ENCODE data around the gene ZDHHC21.
"Not testable (repeated sequence)": the region's sequence is repeated elsewhere in the genome, so short reads cannot be mapped to it uniquely, and the experiment has no call there.

The ZDHHC21 gene

DNA sequence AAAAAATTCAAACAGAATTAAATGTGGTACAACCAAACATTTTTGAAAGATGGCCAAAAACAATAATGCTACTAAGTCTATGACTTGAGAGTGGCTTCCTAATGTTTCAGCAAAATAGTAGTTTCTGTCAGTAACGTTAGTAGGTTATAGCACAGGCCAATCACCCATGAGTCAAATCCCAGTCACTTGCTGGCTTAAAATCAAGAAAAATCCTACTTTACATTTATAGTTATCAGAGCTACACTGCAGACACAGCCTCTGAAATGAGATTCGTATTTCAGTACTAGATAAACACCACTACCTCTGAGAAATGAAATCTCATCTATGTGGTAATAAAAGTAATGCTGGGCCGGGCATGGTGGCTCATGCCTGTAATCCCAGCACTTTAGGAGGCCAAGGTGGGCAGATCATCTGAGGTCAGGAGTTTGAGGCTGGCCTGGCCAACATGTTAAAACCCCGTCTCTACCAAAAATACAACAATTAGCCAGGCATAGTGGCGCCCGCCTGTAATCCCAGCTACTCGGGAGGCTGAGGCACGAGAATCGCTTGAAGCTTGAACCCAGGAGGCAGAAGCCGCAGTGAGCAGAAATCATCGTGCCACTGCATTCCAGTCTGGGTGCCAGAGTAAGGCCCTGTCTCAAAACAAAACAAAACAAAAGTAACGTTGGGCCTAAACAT is 6.1 kb downstream of the ZDHHC21 start:
- no peak overlapping the region for H3K27ac ChIP-seq

DNA sequence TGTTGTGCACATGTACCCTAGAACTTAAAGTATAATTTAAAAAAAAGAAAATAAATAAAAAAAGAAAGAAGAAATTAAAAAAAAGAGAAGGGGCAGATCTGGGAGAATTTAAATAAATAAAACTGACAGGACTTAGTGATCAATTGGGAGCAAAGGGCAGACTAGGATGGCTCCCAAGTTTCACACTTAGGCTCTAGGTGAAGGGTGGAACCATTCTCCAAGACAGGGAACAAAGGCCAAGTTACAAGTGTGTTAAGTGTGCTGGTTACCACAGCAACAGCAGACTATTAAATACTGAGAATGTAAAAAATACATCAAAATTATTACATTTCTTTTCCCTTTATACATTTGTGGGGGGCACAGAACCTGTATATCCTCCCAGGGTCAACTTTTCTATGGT is 7.1 kb downstream of the ZDHHC21 start:
- Histone ChIP-seq H3K27ac (no peak overlapping the region), H3K4me3 (no peak overlapping the region)

More for the DNA sequence above, 6.1 kb downstream of the ZDHHC21 start:
- no peak overlapping the region for H3K4me3 ChIP-seq

DNA sequence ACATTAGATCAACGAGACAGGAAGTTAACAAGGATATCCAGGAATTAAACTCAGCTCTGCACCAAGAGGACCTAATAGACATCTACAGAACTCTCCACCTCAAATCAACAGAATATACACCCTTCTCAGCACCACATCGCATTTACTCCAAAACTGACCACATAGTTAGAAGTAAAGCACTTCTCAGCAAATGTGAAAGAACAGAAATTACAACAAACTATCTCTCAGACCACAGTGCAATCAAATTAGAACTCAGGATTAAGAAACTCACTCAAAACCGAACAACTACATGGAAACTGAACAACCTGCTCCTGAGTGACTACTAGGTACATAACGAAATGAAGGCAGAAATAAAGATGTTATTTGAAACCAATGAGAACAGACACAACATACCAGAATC is 10.6 kb downstream of the ZDHHC21 start:
- H3K27ac ChIP-seq, H3K4me3 ChIP-seq: not testable (repeated sequence)

GRCh38 chr9:14678776-14679175 is 14.5 kb downstream of the ZDHHC21 start:
- no peak overlapping the region for H3K27ac ChIP-seq
- no peak overlapping the region for H3K4me3 ChIP-seq

- no peak overlapping the region for H3K27ac ChIP-seq
- H3K4me3 ChIP-seq, result no peak overlapping the region
Observed at GRCh38 chr9:14677872-14678271, 15.4 kb downstream of the ZDHHC21 start.

DNA sequence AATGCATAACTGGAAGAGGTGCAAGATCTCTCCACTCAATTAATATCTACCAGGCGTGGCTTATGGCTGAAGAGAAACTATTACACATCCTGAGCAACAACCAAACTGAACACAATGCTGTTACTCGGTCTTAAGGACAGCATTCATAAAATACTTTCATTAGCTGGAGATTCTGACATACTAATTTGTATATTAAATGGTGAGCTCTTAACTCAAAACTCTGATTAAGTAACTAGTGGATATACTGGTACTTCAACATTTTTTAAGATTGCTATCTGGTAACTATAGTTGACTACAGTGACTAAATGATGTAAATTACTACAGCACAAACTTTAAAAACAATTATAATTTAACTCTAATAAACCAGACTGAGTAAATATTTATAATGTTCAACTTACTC is 15.8 kb downstream of the ZDHHC21 start:
- no peak overlapping the region for H3K27ac ChIP-seq
- H3K4me3 ChIP-seq, result no peak overlapping the region

DNA sequence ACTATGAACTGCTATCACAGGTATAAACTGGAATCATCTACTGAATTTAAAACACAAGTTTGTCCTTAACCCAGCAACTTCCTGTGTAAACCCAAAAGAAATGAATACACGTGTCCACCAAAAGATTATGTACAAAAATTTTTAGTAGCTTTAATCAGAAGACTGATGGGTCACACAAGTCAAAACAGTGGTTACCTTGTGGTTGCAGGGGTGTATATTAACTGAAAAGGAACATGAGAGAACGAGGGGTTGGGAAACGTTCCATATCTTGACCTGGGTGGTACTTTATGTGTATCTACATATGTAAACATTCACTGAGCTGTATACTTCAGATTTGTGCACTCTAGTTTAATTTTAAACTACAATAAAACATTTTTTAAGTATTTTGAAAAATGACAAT is 18.6 kb downstream of the ZDHHC21 start:
- Histone ChIP-seq H3K4me3 (no peak overlapping the region), H3K27ac (no peak overlapping the region)

DNA sequence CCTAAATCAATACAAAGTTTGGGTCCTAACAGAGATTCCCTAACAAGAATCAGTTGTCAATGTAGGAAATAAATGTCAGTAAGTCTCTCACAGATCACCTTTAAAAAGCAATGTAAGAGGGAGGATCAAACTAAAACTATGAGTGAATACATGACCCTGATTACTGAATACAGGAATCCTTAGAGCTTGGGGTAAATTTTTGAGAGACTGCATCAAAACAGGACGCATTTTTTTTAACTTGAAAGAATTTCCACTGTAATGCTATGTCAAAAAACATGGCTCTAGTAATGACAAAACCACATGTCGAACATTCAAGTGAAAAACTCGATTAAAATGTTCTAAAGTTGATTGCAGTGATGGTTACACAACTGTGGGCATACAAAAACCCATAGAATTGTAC is 21.9 kb downstream of the ZDHHC21 start:
- Histone ChIP-seq H3K4me3 (no peak overlapping the region), H3K27ac (no peak overlapping the region)

DNA sequence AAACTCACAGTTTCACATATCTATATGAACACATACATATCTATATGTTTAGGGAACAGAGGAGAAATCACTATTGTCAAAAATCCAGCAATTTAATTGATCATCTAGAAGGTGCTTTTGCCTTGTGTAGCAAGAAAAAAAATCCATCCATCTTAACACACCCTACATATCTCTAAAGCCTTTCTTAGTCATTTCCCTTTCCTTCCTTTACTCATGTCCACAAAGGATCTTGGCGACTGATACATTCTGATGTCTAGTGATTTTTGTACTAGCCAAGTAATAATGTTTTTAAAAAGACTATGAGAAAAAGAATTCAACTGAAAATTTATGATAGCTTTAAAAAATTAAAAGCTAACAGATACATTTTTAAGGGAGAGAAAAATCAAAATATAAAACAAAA is 22.5 kb downstream of the ZDHHC21 start:
- Histone ChIP-seq H3K27ac (no peak overlapping the region), H3K4me3 (no peak overlapping the region)

GRCh38 chr9:14664022-14664421 is 29.2 kb downstream of the ZDHHC21 start:
- H3K27ac ChIP-seq, result not testable (repeated sequence)

GRCh38 chr9:14662060-14662453 is 31.2 kb downstream of the ZDHHC21 start:
- H3K27ac ChIP-seq, result no peak overlapping the region

More at GRCh38 chr9:14664022-14664421, 29.2 kb downstream of the ZDHHC21 start:
- H3K4me3 ChIP-seq, result not testable (repeated sequence)

GRCh38 chr9:14661421-14662059 is 31.7 kb downstream of the ZDHHC21 start:
- no peak overlapping the region for H3K27ac ChIP-seq
- H3K4me3 ChIP-seq, result no peak overlapping the region

More at GRCh38 chr9:14662060-14662453, 31.2 kb downstream of the ZDHHC21 start:
- H3K4me3 ChIP-seq, result no peak overlapping the region

GRCh38 chr9:14660721-14661120 is 32.5 kb downstream of the ZDHHC21 start:
- Histone ChIP-seq H3K27ac (no peak overlapping the region), H3K4me3 (no peak overlapping the region)

- Histone ChIP-seq H3K4me3 (no peak overlapping the region), H3K27ac (no peak overlapping the region)
Observed at GRCh38 chr9:14654932-14655331, 38.3 kb downstream of the ZDHHC21 start.

- H3K4me3 ChIP-seq, result no peak overlapping the region
- H3K27ac ChIP-seq, result no peak overlapping the region
Observed at GRCh38 chr9:14653511-14653910, 39.7 kb downstream of the ZDHHC21 start.

DNA sequence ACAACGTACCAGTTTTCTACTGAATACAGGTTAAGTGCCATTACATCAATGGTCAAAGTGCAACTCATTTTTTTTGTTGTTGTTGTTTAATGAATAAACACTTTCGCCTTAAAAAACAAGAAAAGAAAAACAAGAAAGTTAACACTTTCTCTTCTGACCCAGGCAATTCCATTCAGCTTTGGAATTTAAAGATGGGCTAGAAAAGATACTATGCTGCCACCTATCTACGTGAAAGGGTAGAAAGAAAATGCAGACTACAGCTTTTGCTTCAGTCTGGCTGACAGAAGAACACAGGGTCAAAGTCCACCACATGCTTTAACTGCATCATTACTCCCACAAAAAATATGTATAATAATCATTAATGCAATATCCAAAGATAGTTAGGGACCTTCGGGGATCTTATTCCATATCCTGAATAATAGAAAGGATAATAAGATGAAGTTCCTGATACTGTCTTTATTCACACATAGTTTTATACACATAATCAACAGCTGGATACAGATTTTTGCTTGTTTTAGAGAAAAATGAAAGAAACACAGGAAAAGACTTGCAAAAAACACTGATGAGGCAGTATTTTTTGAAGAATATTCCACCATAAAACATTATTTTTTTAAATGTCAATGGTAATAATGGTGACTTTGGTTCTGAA is 40.4 kb downstream of the ZDHHC21 start:
- Histone ChIP-seq H3K4me3 (no peak overlapping the region), H3K27ac (no peak overlapping the region)

DNA sequence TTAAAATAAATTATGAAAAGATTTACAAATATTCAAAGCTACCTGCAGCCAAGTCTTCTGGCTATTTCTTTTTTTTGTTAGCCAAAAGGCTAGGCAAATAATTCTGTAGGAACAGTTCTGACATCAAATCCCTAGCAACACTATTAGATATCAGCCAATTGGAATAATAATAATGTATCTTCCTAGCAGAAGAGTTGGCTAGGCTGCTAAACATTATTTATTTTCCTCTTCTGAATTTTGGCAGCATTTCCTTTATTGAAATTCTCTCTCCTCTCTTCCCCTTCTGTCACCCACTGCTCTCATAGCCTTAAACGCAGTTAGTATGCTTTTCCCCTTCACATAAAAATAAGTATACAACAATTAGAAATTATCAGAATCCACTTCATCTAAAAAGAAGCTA is 42.6 kb downstream of the ZDHHC21 start:
- no peak overlapping the region for H3K27ac ChIP-seq
- no peak overlapping the region for H3K4me3 ChIP-seq

GRCh38 chr9:14645648-14646047 is 47.6 kb downstream of the ZDHHC21 start:
- no peak overlapping the region for H3K27ac ChIP-seq
- no peak overlapping the region for H3K4me3 ChIP-seq

GRCh38 chr9:14640967-14641366 is 52.3 kb downstream of the ZDHHC21 start:
- Histone ChIP-seq H3K27ac (no peak overlapping the region), H3K4me3 (no peak overlapping the region)

DNA sequence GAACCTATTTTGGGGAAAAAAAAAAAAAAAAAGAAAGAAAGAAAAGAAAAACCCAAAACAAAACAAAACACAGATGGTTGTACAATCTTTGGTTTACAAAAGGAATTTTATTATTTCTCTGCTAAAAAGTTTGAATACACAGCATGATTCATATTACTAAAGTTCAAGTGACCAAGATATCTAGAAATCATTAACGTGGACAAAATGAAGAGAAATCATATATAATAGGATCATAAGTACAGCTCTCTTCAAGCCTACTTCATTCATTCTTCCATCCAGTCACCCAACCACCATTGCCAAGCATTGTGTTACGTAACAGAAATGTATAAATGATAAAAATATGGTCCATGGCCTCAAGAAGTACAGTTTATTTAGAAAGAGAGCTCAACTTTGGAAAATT is 52.9 kb downstream of the ZDHHC21 start:
- Histone ChIP-seq H3K27ac (no peak overlapping the region), H3K4me3 (no peak overlapping the region)

- Histone ChIP-seq H3K27ac (no peak overlapping the region), H3K4me3 (no peak overlapping the region)
Observed at GRCh38 chr9:14633906-14634565, 59.2 kb downstream of the ZDHHC21 start.

Data from skin epidermis (tissue), 12 donors.